T47D (cell line): ENCODE data around the gene CAMK2A.

Experiments used
- DNase-seq, 2 experiments: peaks; one replicate each; pipeline versions ENCODE4 v3.0.0 to v3.0.0-alpha.2; 2011 to 2012; ENCODE audit warnings: low read depth in 1 of 2, low spot score in 1 of 2
- JUND ChIP-seq: IDR thresholded peaks from 2 replicates; pipeline ENCODE4 v1.6.1; 2012; ENCODE audit warnings: low read depth
- in situ Hi-C: cut with HindIII; loops from 2 replicates; pipeline ENCODE4 v1.10.0; 2016; ENCODE audit warnings: low sequenced_read_pairs, low pct_unique_long_range_greater_than_20kb

The CAMK2A gene

GRCh38 chr5:150278046-150278730 lies 11.4 kb downstream of the CAMK2A start:
- DNase-seq: no peak
- TF ChIP-seq JUND: no peak
- in situ Hi-C loops: no loop called here

DNA sequence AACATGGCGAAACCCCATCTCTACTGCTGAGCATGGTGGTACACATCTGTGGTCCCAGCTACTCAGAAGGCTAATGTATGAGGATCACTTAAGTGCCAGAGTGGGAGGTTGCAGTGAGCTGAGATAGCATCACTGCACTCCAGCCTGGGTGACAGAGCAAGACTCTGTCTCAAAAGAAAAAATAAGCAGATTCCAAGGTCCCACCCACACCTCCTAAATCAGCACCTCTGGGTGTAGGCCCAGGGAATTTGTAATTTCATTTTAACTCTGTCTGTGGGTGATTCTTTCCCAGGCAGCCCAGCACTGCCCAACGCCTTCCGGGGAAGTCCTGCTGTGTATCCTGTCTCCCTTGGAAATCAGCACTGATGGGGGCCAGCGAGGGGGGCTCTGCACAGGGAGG lies 12.5 kb downstream of the CAMK2A start:
- in situ Hi-C loops: no loop called here
- DNase-seq: no peak
- no peak for TF ChIP-seq JUND

GRCh38 chr5:150274811-150275210 lies 14.8 kb downstream of the CAMK2A start:
- DNase-seq: no peak
- TF ChIP-seq JUND: no peak
- in situ Hi-C loops: no loop called here

DNA sequence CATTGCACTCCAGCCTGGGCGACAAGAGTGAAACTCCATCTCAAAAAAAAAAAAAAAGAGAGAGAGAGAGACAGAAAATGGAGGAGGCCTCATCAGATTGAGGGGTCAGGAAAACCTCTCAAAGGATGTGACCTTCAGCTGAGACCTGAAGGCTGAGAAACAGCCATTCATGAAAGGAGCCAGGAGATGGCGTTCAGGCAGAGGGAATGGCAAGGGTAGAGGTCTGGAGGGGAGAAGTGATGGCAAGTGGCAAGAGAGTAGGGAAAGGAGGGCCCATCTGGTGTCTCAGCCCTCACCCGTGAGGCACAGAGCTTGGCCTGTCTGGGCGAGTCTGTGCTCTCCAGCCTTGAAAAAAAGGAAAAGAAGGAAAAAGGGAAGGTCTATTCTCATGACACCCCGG lies 17.0 kb downstream of the CAMK2A start:
- in situ Hi-C loops: no loop called here
- DNase-seq: peak; percentile 66 to 67
- TF ChIP-seq JUND: no peak

DNA sequence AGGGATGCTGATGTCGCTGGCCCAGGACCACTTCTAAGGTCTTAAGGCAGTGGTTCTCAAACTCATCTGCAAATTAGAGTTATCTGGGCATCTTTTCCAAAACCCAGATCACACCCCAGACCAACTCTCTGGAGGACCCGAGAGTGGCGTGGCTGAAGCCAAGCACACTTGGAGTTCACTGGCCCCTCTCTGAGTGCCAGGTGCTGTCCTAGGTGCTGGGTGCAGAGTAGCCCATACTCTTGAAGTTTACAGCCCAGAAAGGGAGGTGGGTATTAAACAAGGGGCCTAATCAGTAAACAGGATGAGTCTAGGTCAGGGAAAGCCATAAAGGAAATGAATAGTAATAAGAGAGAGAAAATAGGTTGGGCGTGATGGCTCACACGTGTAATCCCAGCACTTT lies 17.6 kb downstream of the CAMK2A start:
- in situ Hi-C loops: no loop called here
- TF ChIP-seq JUND: no peak

DNA sequence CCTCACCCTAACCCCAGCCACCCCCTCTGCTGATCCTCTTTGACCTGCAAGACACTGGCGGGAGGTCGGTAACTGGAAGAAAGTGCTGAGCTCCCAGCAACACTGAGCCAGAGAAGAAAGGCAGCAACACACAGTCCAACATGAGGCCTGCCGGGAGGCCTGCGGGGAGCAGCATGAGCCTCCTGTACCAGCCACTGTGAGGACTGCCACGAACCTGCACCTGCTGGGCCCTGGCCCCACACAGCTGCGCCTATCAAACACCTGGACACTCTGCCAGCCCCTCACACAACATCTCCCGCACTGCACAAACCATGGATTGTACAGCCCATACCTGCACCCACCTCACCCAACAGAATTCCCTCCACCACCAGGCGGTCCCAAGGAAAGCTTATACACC lies 18.3 kb downstream of the CAMK2A start:
- DNase-seq: no peak
- in situ Hi-C loops: no loop called here
- no peak for TF ChIP-seq JUND

More for the DNA sequence above, 17.6 kb downstream of the CAMK2A start:
- DNase-seq: peak in 1 of 2 experiments; percentile 24

DNA sequence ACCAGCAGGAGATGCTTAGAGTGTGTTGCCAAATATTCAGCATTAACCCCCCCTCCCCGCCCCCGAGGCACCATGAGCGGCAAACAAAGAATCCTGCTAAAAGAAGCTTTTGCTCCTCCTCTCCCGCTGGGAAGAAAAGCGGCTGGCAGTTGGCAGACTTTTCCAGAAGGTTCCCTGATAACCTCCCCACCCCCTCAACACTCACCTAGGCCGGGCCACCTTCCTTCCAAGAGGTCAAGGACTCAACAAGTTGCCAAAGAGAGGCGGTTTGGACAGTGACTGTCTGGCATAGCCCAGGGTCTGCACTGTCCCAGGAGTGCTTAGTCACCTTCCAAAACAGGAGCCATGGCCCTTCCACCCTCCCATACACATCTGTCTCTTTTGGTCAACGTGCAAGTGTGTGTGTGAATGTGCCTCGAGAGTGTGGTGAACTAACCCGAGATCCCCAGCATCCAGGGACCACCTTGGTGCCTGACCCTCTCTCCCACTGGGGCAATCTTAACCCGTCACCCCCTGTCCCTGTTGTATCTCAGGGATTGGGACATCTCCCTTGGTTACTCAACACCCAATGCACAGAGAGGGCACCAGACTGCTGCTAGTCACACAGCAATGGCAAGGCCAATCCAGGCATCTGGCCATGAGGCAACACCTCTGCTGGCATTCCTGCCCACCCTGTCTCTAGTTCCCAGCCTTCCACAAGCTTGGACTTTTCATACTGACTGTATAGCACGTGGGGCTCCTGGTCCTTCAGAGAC lies 18.9 kb downstream of the CAMK2A start:
- in situ Hi-C loops: no loop called here
- no peak for DNase-seq
- TF ChIP-seq JUND: no peak

- in situ Hi-C loops: no loop called here
- DNase-seq: no peak
- TF ChIP-seq JUND: no peak
These were observed 22.7 kb downstream of the CAMK2A start for GRCh38 chr5:150266871-150267291.

GRCh38 chr5:150265870-150266383 lies 23.6 kb downstream of the CAMK2A start:
- DNase-seq: no peak
- no peak for TF ChIP-seq JUND
- in situ Hi-C loops: no loop called here

GRCh38 chr5:150264667-150265603 lies 24.6 kb downstream of the CAMK2A start:
- in situ Hi-C loops: no loop called here
- TF ChIP-seq JUND: no peak
- DNase-seq: no peak

DNA sequence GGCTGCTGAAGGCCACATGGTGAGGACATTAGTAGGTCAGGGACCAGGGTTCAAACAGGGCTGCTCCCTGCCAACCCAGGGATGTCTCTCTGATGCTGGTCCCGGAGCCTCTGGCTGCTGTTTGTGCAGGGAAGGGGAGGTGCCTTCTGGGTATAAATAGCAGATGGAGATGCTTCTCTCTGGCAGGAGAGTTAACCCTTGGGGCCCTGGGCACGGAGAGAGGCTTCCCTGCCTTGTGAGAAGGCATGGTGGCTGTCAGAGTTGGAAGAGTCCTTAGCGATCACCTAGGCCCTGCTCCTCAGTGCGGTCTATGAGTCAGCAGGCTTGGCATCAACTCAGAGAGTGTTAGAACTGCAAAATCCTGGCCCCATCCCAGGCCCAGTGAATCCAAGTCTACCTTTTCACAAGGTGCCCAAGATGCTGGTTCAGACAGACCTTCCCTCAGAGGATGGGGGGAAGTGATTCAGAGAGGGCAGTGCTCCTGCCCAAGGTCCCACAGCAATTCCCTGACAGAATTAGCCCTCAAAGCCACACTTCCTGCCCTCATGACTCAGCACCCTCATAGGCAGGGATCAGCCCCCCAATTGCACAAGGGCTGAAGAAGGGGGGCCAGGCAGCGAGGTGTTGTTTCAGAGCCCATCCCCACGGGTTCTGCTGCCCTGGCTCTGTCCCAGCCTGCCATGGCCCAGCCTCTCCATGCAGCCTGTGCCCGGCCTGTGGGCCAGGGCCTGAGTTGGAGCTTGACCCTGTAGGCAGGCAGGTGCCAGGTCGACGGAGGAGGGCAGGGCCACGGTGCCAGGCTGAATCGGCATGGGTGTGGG lies 25.6 kb downstream of the CAMK2A start:
- in situ Hi-C loops: no loop called here
- DNase-seq: peak; percentile 42 to 44
- TF ChIP-seq JUND: no peak

- no peak for DNase-seq
- no peak for TF ChIP-seq JUND
- in situ Hi-C loops: no loop called here
These were observed 26.2 kb downstream of the CAMK2A start for GRCh38 chr5:150263375-150263775.
